Muscle layer of colon (tissue), 2 donors: Measurements from ENCODE around the gene CBLIF.
"Not testable (repeated sequence)": the region's sequence is repeated elsewhere in the genome, so short reads cannot be mapped to it uniquely, and the experiment has no call there.

Experiments
- H3K27ac ChIP-seq: one replicate; pipeline ENCODE4 v1.7.0; 2013; ENCODE audit warnings: low read depth, mild to moderate bottlenecking, low read length, moderate library complexity
- H3K27me3 ChIP-seq, 2 donors: one replicate each; pipeline ENCODE4 v1.7.0; 2013; ENCODE audit warnings: low read length in 2 of 2, mild to moderate bottlenecking in 2 of 2; ENCODE audit not compliant: insufficient read depth in 2 of 2, control insufficient read depth in 1 of 2
- H3K36me3 ChIP-seq: one replicate; pipeline ENCODE4 v1.7.0; 2013; ENCODE audit warnings: mild to moderate bottlenecking, low read length; ENCODE audit not compliant: insufficient read depth
- H3K4me1 ChIP-seq: one replicate; pipeline ENCODE4 v1.7.0; 2013; ENCODE audit warnings: mild to moderate bottlenecking, low read length; ENCODE audit not compliant: insufficient read depth
- H3K4me3 ChIP-seq, 2 donors: one replicate each; pipeline ENCODE4 v1.7.0; 2013; ENCODE audit warnings: low read length in 2 of 2, low read depth in 1 of 2, mild to moderate bottlenecking in 1 of 2, moderate library complexity in 1 of 2
- H3K9ac ChIP-seq: one replicate; pipeline ENCODE4 v1.7.0; 2013; ENCODE audit warnings: low read length
- H3K9me3 ChIP-seq: one replicate; pipeline ENCODE4 v1.7.0; 2013; ENCODE audit warnings: mild to moderate bottlenecking, low read length
- donor health status: abdominal sarcoma.
- donor health status: Adenocarcinoma of cecum.

CBLIF gene

DNA sequence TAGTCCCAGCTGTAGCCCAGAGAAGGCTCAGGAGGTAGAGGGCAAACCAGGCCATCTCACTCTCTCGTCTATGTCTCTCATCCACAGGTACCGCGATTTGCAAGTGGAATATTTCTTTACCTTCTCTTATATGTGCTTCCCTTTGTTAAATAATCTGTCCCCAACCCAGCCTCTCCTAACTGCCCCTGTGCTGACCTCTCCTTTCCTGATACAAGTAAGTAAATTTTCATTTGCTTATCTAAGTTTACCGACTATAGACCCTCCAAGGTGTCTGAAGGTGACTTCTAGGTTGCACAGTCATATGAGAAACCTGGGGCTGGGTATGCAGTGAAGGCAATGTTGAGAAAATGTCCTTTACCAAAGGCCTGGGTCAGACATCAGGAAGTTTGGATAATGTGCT lies at the start of gene CBLIF:
CBLIF (minus strand) TSS at position 101 of the 400 bp plus-strand sequence; CDS start at position 55, 46 bp downstream.
- Histone ChIP-seq H3K9me3 (no peaks in the 10 kb centered on the region), H3K4me3 (no peak within 1 kb of the TSS), H3K36me3 (no peaks in the 10 kb centered on the region), H3K27me3 (no peaks in the 10 kb centered on the region), H3K9ac (no peak within 1 kb of the TSS), H3K4me1 (no peaks in the 10 kb centered on the region), H3K27ac (no peak within 1 kb of the TSS)

DNA sequence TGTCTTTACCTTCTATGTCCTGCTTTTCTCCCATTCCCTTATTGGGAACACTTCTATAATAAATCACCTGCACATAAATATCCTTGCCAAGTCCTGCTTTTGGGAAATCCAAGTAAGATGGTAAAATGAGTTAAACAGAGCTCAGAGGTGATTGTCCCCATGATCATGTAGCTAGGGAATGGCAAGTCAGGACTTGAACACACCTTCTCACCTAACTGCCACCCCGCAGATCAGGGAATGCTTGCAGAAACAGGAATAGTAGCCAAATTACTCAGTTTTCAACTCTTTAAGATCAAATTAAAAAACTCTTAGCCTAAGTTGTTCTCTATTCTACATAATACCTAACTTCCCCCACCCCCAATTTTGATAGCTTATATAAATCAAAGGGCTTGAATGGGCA lies 49.3 kb upstream of the CBLIF start:
- H3K9ac ChIP-seq: no peak overlapping the region
- H3K36me3 ChIP-seq: no peaks in the 10 kb centered on the region
- no peak overlapping the region for H3K27ac ChIP-seq
- no peaks in the 10 kb centered on the region for H3K27me3 ChIP-seq
- H3K4me1 ChIP-seq: no peaks in the 10 kb centered on the region
- no peaks in the 10 kb centered on the region for H3K9me3 ChIP-seq
- no peak overlapping the region for H3K4me3 ChIP-seq

DNA sequence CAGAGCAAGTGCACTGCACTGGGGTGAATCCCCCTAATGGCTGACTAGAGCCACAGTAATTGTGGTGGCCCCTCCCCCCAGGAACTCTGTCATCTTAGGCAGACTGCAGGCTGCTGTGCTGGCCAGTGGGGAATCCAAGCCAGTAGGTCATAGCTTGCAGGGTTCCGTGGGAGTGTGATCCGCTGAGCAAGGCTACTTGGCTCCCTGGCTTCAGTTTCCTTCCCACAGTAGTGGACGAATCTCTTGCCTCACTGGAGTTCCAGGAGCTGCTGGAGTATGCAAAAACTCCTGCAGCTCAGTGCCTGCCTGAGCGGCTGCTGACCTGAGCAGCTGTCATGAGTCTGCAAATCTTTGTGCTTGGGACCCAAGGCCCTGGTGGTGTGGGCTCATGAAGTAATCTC lies 46.5 kb upstream of the CBLIF start:
- Histone ChIP-seq H3K36me3 (no peaks in the 10 kb centered on the region), H3K9ac (no peak overlapping the region), H3K4me3 (no peak overlapping the region), H3K9me3 (no peaks in the 10 kb centered on the region), H3K4me1 (no peaks in the 10 kb centered on the region), H3K27ac (no peak overlapping the region), H3K27me3 (no peaks in the 10 kb centered on the region)

DNA sequence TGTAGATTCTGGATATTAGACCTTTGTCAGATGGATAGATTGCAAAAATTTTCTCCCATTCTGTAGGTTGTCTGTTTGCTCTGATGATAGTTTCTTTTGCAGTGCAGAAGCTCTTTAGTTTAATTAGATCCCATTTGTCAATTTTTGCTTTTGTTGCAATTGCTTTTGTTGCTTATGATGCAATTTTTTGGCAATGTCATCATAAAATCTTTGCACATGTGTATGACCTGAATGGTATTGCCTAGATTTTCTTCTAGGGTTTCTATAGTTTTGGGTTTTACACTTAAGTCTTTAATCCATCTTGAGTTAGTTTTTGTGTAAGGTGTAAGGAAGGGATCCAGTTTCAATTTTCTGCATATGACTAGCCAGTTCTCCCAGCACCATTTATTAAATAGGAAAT lies 41.9 kb upstream of the CBLIF start:
- H3K27me3 ChIP-seq, H3K36me3 ChIP-seq, H3K4me1 ChIP-seq, H3K9ac ChIP-seq, H3K27ac ChIP-seq, H3K4me3 ChIP-seq, H3K9me3 ChIP-seq: not testable (repeated sequence)

DNA sequence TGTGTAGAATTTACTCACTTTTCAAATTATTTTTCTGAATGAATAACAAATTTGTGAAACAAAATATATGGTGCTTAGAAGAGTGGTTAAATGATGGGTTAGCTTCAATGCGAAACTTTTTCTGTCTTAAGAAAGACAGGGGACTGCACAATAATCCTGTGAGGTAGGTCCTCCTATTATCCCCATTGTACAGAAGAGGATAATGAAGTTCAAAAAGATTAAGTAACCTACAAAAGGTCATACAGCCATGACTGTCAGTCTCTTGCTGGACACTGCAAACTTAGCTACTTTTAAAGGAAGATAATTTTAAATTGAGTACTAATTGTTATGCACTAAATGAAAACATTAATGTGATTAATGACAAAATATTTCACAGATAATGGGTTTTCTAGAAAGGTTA lies 38.3 kb upstream of the CBLIF start:
- H3K9ac ChIP-seq: no peak overlapping the region
- H3K27me3 ChIP-seq: no peaks in the 10 kb centered on the region
- H3K4me3 ChIP-seq: no peak overlapping the region
- H3K27ac ChIP-seq: no peak overlapping the region
- no peaks in the 10 kb centered on the region for H3K4me1 ChIP-seq
- no peaks in the 10 kb centered on the region for H3K36me3 ChIP-seq
- no peaks in the 10 kb centered on the region for H3K9me3 ChIP-seq

DNA sequence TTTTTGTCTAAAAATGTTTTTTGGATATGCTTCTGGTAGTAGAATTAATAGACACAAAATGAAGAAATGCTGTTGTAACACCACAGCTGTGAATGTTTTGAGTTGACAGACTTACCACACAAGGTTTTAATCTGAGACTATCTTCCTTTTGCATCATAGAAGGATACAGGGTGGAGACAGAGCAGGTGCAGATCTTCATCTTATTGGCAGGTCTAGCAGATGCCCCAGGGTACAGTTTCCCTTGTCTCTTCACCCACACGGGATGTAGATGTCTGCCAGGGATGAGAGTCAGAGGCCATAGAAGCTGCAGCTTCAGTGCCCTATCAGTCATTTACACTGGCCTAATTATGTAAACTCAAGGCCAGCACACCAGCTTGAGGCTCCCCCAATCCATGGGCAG lies 34.3 kb upstream of the CBLIF start:
- no peaks in the 10 kb centered on the region for H3K36me3 ChIP-seq
- H3K4me1 ChIP-seq: no peaks in the 10 kb centered on the region
- H3K27ac ChIP-seq: no peak overlapping the region
- no peak overlapping the region for H3K4me3 ChIP-seq
- no peak overlapping the region for H3K9ac ChIP-seq
- no peaks in the 10 kb centered on the region for H3K27me3 ChIP-seq
- no peaks in the 10 kb centered on the region for H3K9me3 ChIP-seq

DNA sequence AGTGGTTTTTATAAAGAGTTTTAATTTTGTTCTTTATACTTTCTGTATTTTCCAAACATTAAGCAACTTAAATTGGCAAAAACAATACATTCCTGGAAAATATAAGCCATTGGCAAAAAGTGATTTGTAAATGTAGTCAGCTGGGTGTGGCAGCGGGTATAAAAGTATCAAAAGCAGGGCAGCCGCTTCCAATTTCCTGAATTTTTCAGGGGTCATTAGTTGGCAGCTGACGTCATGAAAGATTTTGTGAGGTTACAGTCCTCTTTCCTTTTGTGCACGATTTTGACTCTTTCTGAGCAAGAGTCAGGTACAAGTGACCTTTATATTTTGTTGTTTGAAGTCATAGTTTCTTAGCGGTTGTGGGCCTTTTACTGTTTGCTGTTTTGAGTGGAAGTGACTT lies 33.3 kb upstream of the CBLIF start, which contains the start of gene OOSP3:
OOSP3 (plus strand) TSS at position 208 of the 400 bp plus-strand sequence; CDS start at position 235, 27 bp downstream.
- H3K27me3 ChIP-seq: no peaks in the 10 kb centered on the region
- no peak within 1 kb of the TSS for H3K9ac ChIP-seq
- H3K36me3 ChIP-seq: no peaks in the 10 kb centered on the region
- no peaks in the 10 kb centered on the region for H3K9me3 ChIP-seq
- H3K4me3 ChIP-seq: no peak within 1 kb of the TSS
- H3K4me1 ChIP-seq: no peaks in the 10 kb centered on the region
- no peak within 1 kb of the TSS for H3K27ac ChIP-seq

DNA sequence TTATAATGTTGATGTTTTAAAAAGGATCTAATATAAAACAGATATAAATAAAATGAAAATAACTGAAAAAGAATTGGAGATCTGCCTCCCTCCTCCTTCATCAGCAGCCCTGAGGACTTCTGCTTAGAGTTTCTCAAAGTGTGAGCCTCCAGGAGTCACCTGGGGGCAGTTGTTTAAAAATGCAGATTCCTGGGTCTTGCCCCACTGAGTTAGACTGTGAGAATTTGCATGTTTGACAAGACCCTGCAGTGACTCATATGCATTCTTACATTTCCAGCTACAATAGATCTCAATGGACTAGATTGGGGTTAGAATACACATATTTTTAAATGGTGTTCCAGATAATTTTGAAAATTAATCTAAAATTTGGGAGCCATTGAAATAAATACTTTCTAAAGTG lies 32.5 kb upstream of the CBLIF start:
- H3K9me3 ChIP-seq: no peaks in the 10 kb centered on the region

DNA sequence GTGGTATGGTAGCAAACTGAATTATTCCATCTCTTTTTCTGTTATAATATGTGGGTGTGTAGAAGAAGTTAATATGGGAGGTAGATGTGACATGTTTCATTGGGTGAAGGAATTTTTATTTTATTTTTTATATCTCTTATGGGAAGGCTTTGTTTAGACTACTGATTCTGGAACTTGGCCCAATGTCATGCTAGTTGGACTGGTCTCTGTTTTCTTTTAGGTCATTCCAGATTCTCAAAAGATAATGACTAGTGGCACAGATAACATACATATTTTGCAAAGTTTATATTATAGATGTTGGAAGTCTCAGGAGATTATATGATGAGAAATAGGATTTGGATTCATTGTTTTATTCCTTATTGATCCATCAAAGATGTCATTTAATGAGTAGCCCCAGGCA lies 32.0 kb upstream of the CBLIF start:
- no peak overlapping the region for H3K27ac ChIP-seq
- H3K27me3 ChIP-seq: no peaks in the 10 kb centered on the region
- H3K9me3 ChIP-seq: no peaks in the 10 kb centered on the region
- no peak overlapping the region for H3K4me3 ChIP-seq
- H3K4me1 ChIP-seq: no peaks in the 10 kb centered on the region
- no peak overlapping the region for H3K9ac ChIP-seq
- no peaks in the 10 kb centered on the region for H3K36me3 ChIP-seq

More for the DNA sequence above, 32.5 kb upstream of the CBLIF start:
- H3K4me1 ChIP-seq: no peaks in the 10 kb centered on the region
- no peaks in the 10 kb centered on the region for H3K27me3 ChIP-seq
- H3K4me3 ChIP-seq: no peak overlapping the region
- H3K36me3 ChIP-seq: no peaks in the 10 kb centered on the region
- no peak overlapping the region for H3K27ac ChIP-seq
- no peak overlapping the region for H3K9ac ChIP-seq

DNA sequence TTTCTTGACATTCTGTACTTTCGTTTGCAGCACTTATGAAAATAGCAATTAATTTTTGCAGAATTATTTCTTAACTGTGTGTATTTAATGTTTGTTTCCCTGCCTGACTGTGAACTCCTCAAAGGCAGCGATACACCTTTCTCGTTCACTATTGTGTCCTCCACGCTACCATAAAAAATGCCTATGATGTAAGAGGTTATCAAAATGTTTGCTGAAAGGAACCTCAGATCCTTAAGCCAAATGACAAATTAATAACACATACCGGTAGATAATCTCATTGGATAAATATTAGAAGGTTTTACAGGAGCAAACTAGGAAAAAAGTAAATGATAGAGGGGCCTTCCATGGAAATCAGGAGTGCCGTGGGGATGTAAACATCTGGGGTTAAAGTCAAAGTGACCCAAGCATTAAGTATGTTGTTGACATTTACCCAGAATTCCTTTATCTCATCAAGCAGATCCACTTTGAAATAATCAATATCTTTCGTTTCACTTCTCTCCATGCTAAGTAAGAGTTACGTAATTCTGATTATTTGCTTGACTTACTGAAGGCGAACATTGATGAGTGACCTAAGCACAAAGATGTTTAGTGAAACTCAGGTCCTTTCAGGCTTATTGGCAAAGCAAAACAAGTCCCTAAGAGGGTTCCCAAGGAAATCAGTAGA lies 30.7 kb upstream of the CBLIF start:
- Histone ChIP-seq H3K27me3 (no peaks in the 10 kb centered on the region), H3K36me3 (no peaks in the 10 kb centered on the region), H3K4me1 (no peaks in the 10 kb centered on the region), H3K4me3 (no peak overlapping the region), H3K9ac (no peak overlapping the region), H3K27ac (no peak overlapping the region), H3K9me3 (no peaks in the 10 kb centered on the region)

DNA sequence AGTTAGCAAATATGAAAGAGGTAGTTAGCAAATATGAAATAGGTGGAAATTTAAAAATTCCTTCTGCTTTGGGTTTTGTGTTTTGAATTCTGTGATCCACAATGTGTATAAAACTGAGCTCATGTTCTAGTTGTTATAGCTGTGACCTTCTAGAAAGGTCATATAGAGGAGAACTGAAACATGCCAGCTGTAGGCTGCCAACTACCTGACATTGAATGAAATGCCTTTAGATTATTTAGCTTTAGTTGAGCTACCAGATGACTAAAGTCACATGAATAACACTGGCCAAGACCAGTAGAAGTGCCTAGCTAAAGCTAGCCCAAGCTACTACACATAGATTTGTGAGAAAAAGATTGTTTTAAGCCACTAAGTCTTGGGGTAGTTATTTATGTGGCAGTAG lies 26.8 kb upstream of the CBLIF start:
- no peaks in the 10 kb centered on the region for H3K36me3 ChIP-seq
- no peaks in the 10 kb centered on the region for H3K4me1 ChIP-seq
- no peak overlapping the region for H3K27ac ChIP-seq
- no peak overlapping the region for H3K9ac ChIP-seq
- no peak overlapping the region for H3K4me3 ChIP-seq
- H3K27me3 ChIP-seq: no peaks in the 10 kb centered on the region
- no peaks in the 10 kb centered on the region for H3K9me3 ChIP-seq

DNA sequence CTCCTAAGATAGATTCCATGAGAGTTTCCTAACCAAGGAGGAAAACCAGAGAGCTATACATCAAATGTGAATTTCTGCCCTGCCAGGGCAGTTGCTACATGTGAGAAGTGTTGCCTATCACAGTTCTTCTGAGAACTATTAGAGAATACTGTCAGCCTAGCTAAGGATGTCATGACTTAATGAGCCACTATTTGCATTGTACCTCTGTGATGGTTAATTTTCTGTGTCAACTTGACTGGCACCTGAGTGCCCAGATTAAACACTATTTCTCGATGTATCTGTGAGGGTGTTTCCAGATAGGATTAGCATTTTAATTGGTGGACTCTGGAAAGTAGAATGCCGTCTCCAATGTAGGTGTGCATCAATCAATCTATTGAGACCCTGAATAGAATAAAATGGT lies 22.6 kb upstream of the CBLIF start:
- no peaks in the 10 kb centered on the region for H3K27me3 ChIP-seq

More for the DNA sequence above, 22.6 kb upstream of the CBLIF start:
- H3K9me3 ChIP-seq: no peaks in the 10 kb centered on the region
- no peak overlapping the region for H3K4me3 ChIP-seq
- no peaks in the 10 kb centered on the region for H3K4me1 ChIP-seq
- H3K36me3 ChIP-seq: no peaks in the 10 kb centered on the region
- H3K9ac ChIP-seq: no peak overlapping the region
- no peak overlapping the region for H3K27ac ChIP-seq
